NCI-H524 treated with DMSO at 0.1 percent for 48 hours (cell line): ENCODE measurements around the gene CMSS1.
"Not testable (repeated sequence)": the region's sequence is repeated elsewhere in the genome, so short reads cannot be mapped to it uniquely, and the experiment has no call there.

Source experiments
- DNase-seq: peaks from one replicate; lab custom pipeline; 2025; lab: John Stamatoyannopoulos, UW

Gene CMSS1

DNA sequence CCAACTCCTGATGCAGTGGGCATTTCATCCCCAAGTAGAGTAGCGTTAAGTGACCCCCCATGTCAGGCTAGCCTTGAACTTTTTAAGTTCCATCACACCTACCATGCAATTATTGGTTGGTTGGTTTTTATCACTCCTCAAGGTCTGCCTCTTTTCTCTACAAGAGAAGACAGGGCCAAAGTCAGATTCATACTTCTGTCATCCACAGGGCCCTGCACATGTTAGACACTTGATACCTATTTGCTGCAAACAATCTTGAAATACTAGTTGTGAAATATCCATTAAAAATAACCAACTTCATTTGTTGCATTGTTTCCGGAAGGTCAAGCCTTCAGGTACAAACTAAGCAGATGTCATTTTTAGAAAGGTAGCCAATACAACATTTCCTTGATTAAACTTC, 1.2 kb downstream of the CMSS1 start:
- no peak for DNase-seq

DNA sequence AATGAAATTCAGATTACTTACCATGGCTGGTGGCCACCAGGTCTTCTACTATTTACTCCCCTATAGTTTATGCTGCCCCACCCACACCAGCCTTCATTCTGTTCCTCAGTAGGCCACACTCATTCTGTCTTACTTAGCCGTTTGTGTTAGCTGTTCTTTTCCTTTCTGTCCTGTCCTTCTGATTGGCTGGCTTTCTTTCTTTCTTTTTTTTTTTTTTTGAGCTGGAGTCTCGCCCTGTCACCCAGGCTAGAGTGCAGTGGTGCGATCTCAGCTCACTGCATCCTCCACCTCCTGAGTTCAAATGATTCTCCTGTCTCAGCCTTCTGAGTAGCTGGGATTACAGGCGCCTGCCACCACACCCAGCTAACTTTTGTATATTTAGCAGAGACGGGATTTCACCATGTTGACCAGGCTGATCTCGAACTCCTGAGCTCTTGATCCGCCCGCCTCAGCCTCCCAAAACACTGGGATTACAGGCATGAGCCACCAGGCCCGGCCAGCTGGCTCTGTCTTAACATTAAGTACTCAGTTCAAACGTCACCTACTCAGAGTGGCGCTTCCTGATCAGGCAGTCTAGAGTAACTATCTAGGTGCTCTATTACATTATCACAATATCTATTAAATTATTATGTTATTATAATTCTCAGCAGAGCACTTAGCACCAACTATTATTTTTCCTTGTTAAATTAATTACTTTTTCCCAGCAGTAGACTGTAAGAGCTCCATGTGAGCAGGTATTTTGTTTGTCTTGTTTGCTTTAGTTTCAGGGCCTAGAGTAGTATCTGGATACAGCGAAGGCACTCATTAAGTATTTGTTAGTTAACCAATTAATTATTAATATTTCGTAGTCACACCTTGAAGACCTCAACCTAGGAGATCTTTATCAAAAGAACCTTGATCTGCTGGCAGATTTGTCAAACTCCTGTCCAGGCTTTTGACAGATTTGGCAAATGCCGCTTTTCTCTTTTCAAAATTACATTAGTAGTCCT, 6.4 kb downstream of the CMSS1 start:
- DNase-seq, result peak; percentile 13

DNA sequence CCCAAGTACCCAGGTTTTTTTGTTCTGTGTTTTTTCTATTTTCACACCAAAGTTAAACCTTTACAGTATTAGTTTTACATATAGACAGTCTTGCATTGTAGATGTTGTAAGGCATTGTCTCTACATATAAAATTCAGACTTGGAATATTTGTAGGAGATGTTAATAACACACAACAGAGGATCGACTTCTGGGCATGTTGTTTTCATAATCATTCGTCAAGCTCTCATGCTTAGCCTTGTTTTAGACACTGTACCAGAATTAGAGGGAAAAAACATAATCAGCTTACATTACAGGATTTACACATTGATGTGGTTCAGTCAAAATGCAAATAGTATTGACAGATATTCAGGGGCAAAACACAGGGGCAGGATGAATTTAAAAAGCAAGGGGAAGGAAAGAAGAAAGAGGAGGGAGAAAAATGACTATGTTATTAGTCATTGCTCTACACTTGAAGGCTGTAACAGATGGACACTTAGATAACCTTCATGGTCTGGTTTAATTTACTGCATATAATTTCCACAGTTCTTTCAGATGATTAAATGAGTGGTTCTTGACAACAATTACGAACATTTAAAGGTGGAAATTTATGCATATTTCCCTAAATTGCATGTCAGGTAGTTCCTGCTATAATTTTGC, 7.5 kb downstream of the CMSS1 start:
- DNase-seq, result peak; percentile 35

DNA sequence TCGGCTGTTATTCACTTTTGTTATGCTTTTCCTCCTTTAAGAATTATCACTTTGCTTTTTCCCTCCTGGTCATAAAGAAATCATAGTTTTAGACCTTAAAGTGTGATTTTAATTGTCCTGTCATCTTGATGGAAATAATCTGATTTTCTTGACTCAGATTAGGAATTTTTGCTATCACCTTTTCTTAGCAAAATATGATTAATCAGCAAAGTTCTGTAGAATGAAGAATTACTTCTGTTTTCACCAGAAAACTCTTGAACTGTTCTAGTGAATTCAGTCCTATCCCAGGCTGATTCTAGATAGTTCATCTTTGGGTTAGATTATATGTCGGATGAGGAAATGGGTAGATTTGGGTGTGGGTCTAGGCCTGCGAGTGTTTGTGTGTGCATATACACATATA, 12.2 kb downstream of the CMSS1 start:
- no peak for DNase-seq

DNA sequence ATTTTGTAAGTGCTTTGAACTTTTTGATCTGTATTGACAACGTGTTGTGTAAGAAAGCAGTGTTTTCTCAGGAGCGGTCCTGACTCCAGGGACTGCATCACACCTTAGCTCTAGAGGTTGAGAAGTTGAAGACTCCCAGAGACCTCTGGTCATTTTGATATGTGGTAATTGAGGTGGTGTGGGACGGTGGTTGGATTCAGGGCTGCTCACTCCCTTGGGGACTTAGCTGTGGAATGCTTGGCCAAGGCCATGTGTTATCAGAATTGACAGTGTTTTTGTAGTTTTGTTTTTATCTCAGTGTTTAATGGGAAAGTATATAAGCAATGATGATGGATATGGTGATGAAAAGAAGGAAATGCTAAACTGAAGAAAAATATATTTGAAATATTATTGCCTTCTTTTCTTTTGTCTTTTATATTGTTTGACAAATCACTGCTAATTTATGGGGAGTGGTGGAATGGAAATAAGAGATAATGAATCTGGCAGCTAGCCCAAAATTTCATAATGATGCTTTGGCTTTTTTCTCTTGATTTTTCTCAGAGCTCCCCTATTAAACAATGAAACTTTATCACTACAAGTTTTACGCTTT, 16.0 kb downstream of the CMSS1 start:
- DNase-seq, result no peak

DNA sequence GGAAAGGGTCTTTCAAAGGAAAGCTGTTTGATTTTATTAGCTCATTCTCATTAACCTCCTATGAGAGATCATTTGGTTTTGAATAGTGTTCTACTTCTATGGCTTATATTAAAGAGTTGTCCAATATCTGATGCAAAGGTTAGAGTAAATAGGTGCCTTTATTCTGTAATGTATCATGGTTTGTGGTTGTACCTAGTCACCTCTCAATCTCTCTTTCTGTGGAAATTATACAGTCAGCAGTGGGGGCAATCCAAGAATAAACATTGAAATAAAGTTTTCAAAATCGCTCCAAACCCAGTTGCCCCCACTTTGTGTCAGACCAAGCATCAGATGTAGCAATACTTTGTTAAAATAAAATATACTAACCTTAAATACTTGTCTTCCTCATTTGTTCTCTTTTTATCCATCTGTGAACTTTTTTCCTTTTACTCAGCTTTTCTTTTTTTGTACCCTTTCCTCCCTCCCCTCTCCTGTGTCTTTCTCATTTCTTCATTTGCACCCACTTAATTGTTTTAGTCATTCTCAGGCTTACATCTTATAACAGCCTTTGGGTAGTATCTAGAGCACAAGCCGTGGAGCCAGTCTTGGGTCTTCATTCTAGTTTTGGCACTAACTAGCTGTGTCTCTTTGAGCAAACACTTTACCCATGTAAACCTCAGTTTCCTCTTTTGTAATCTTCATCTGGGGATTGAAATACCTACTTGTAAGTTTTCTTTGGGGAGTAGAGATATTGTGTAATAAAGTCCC, 16.7 kb downstream of the CMSS1 start:
- DNase-seq, result no peak

DNA sequence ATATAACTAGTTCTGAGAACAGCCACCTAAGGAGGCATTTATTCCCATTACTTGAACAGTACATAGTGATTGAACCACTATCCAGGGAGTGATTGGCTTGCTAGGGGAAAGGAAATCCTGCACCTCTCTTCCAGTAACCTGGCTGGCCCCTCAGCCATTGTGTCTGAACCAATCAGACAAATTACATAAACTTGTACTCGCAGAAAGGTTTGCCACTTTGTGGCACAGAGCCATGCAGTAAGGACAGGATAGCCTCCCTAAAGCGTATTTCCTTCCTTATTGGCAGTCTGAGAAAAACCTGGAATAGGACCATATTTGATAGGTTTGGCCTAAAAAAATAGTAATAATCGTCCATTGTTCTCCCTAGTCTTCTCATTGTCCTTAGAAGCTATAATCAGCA, 19.0 kb downstream of the CMSS1 start:
- DNase-seq, result no peak

DNA sequence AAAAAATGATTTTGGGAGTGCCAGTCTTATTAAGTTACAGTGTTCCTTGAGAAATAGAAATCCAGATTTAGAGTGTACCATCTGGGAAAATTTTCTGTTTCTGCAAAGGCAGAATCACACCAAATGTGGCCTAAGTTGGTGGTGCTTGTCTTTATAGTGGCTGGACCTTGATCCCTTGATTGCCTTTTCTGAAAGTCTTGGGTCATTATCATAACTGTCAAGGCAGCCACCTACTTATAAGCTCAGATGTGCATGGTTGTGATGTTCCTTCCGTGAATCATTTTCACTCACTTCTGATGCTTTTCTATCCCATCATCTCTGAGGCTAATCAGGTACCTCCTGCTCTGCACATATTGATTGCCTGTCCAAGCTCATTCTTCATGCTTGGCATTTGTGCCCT, 20.1 kb downstream of the CMSS1 start:
- no peak for DNase-seq

DNA sequence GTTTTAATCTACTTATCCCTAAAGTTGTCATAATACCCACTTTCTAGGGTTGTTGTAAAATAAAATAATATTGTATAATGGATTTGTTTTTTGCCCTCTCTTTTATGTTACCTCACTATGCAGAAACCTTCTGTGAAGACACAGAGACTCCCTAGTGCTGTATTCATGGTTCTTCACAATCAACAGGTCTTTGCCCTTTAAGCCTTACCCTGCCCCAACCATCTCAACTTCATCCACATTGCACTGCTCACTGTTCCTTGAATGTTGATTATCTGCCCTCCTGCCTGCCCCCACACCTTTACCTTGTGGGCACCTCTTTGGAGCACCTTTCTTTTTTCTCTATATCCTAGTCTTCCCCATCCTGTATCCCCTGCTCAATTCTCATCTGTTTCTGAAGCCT, 21.1 kb downstream of the CMSS1 start:
- DNase-seq, result no peak

DNA sequence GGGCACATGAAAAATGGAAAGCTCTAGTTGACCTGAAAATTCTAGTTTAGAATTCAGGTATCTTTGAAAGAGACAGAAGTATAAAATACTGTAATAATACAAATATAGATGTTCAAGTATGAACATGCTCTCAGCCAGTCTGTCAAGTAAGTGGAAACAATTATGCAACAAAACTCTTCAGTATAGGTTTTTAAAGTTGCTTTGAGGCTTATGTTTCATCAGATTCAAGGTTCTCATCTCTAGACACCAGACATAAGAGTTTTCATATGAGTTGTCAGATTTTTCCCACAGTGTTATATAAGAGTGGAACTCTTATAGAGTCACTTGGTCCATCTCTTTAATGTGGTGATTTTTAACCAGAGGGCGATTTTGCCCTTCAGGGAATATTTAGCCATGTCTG, 22.0 kb downstream of the CMSS1 start:
- DNase-seq, result no peak

DNA sequence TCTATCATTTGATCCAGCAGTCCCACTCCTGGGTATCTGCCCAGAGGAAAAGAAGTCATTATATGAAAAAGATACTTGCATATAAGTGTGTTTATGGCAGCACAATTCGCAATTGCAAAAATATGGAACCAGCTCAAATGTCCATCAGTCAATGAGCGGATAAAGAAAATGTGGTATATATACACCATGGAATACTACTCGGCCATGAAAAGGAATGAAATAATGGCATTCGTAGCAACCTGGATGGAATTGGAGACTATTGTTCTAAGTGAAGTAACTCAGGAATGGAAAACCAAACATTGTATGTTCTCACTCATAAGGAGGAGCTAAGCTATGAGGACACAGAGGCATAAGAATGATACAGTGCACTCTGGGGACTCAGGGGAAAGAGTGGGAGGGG, 24.3 kb downstream of the CMSS1 start:
- not testable (repeated sequence) for DNase-seq

DNA sequence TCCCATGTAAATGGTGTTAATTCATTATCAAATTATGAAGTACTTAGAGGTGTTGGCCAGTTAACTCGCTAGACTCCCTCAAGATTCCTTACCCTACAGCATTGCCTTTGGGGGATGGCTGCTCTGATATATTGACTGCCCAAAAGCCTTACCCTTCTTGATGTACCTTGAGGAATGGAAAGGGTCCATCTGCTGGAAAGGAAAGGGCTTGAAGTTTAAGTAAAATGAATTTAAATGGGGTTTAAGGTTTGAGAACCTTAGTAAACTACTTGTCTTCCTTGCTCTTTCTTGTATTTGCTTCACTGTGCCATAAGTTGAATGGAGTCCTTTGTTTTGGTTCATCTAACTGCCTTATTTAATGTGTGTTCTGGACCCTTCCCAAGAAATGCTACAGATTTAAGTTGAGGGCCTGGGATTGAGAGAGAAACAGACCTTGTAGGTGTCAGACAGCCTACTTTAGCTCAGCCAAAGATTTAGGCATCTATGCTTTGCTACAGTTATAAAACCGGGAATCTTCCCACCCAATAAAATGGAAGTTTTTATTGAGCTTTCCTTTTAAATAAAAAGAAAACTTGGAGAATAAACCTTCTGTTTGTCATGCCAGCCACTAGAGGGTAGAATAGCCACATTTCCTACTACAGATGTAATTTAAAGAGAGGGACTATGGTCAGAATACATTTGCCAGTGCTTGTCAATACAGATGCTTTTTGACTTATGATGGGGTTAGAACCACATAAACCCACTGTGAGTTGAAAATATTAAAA, 25.3 kb downstream of the CMSS1 start:
- DNase-seq, result peak; percentile 39

DNA sequence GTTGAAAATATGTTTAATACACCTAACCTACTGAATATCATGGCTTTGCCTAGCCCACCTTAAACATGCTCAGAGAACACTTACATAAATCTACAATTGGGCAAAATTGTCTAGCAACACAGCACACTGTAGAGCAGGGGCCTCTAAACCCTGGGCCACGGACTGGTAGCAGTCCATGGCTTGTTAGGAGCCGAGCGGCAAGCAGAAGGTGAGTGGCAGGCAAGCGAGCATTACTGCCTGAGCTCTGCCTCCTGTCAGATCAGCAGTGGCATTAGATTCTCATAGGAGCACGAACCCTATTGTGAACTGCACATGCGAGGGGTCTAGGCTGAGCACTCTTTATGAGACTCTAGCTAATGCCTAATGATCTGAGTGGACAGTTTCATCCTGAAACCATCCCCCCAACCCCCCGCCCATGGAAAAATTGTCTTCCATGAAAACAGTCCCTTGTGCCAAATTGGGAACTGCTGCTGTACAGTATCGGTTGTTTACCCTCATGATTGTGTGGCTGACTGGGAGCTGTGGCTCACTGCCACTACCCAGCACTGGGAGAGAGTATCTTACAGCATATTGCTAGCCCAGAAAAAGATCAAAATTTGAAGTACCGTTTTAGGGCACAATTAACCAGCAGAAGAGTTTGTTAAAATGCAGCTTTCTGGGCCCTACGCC, 26.1 kb downstream of the CMSS1 start:
- no peak for DNase-seq

DNA sequence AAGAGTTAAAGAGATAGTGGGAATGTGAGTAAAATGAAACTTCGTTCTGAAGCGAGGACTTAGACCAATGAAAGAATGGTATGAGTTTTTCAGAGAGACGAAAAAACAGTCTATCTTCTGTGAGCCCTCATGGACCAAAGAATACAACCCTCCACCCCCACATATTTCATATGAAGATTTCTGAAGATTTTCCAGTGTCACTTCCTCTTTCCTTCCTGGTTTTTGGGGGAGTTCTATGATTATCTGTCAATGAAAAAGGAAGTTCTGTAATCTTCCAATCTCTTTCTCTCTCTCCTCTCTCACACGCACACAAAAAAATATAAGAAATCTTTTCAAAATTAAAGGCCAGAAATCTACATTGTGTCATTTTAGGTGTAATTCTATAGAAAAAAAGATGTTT, 27.7 kb downstream of the CMSS1 start:
- DNase-seq, result no peak

DNA sequence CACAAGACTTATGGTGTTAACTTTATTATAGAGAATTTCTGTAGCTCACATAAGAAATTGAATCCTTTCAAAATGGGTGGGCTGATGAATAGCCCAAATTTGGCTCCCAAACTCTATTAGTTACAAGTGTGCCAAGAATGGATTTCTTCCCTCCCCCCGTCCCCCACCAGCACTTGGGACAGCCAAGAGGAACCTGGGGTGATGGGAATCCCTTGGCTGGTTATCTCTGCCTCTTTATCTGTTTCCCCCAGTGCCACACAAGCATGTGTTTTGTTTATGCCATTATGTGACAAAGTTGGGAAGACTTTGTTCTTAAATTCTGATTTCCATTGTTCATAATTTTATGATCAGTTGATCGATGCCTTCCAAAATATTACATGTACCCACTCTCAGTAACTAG, 28.3 kb downstream of the CMSS1 start:
- no peak for DNase-seq

DNA sequence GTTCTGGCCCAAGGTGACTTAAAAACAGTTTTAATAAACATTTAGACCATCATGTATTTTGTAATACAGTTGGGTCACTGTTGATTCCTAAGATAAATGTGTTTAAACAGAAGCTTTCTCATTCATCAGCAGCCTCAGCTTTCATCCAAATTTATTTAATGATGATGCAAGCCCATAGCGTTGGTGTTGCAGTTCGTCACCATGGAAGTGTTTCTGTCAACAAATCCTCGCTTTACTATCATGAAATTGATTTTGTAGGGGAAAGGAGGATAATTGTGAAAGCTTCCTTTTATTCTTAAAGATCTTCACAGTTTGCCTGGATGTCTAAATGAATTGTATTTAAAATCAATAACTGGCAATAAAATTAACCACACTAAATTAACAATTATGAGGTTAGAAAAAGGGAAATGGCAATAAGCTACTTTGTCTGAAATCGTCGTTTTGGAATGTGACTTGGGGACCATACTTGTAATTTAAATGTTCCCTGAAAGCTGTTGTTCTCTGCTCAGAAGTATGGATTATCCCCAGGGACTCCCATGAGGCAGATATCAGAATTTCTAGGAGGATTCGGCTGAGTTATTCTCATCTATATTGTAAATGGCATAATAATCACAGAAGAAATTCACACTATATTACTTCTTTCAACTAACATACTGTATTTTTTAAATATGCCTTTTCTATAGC, 29.0 kb downstream of the CMSS1 start:
- DNase-seq, result no peak

DNA sequence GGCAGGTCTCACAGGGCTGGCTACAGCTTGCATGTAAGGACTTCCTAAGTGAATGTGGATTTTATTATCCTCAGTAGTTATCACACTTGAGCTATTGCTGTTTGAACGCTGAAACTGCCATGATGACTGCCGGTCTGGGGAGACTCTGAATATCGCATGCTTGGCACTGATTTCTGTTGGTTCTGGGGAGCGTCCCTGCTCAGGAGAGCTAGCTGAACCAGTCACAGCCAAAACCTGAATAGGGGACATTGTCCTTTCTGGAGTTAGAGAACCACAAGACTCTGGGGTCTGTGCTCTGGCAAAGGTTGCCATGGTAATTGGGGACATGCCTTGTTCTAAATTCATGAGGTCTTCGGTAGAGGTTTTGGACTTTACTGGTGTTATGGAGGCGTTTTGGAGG, 30.8 kb downstream of the CMSS1 start:
- DNase-seq, result no peak

DNA sequence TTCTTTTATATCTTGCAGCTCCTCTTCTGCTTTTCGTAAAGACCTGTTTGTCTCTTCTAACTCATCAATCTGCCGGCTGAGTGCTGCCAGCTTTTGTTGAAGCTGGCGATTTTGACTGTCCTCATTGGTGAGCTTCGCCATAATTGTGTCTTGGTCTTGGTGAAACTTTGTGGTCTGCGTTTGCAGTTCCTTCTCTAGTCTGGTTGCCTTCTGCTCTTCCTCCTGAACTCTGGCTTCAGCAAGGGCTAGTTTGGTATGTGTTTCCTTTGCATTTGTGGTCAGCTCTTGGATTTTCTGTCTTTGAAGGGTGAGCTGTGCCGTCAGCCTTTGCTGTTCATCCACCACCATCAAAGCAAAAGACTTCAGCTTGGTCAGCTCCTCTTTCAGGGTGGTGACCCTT, 32.9 kb downstream of the CMSS1 start:
- no peak for DNase-seq

DNA sequence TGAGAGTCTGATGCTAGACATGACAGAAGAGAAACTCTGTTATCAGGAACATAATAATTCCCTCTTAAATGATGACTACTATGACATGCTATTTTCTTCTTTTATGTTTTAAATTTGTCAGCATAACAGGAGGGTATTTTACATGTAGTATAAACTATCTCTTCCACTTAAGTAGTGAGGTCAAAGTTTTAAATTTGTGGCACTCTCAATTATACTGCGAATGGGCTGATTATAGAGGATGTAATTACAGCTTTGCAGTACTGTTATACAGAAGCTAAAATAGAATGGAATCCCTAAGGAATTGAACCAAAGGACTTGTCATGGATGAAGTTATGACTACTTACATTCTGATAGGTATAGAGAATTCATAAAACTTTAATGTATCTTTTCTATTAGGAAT, 34.3 kb downstream of the CMSS1 start:
- no peak for DNase-seq

DNA sequence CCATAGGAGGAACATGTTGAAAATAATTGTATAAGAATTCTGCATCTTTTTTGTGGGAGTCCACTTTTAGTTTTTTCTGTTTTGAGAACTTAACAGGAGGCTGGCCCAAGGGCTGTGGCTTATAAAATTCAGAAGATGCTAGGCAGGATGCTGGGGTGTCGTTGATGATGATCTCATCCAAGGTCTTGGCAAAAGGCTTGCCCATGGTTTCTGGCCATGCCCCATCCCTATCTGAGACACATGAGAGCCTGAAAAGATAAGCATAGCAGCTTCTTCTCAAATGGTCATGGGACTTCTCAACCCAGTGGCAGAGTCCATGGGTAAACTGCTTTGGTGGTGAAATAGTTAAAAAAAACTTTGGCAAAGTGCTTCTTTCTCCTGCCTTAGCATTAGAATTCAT, 35.2 kb downstream of the CMSS1 start:
- no peak for DNase-seq
